Measurements from ENCODE around the gene CLDN7. TPM values are rescaled to one million over a fixed set of nuclear protein-coding genes. Genes with fewer than 3 reads are reported as not detected.

The CLDN7 gene
- polyA plus RNA-seq, 1 donor (not counting 4 experiments of a cell fraction or from before 2014, with no cell fraction given), result 6.3 TPM

- no peak overlapping the region for H3K4me2 ChIP-seq (ENCODE audit: control insufficient read depth, extremely low read depth, insufficient read depth, low read depth, low read length)
- peaks cover 29% of the 10 kb centered on the region for H3K4me1 ChIP-seq (ENCODE audit: control insufficient read depth, extremely low read depth, insufficient read depth, low read length)
- H3K27me3 ChIP-seq (ENCODE audit: control insufficient read depth, extremely low read depth, insufficient read depth, low read length), result no peaks in the 10 kb centered on the region
- no peak overlapping the region for H3K27ac ChIP-seq (ENCODE audit: control insufficient read depth, insufficient read depth, low read length)
- no peak overlapping the region for H3K4me3 ChIP-seq (ENCODE audit: control insufficient read depth in 2 of 3, extremely low read depth in 1 of 3, insufficient read depth in 2 of 3, low read depth in 1 of 3, low read length in 3 of 3)
- H3K36me3 ChIP-seq (ENCODE audit: control insufficient read depth in 2 of 2, extremely low read depth in 1 of 2, insufficient read depth in 2 of 2, low read length in 2 of 2), result peaks cover 47 to 64% of the 10 kb centered on the region in 2 experiments
- H4K20me1 ChIP-seq (ENCODE audit: control insufficient read depth, extremely low read depth, insufficient read depth, low read length), result peaks cover 5% of the 10 kb centered on the region
- TF ChIP-seq, protein P1, sequence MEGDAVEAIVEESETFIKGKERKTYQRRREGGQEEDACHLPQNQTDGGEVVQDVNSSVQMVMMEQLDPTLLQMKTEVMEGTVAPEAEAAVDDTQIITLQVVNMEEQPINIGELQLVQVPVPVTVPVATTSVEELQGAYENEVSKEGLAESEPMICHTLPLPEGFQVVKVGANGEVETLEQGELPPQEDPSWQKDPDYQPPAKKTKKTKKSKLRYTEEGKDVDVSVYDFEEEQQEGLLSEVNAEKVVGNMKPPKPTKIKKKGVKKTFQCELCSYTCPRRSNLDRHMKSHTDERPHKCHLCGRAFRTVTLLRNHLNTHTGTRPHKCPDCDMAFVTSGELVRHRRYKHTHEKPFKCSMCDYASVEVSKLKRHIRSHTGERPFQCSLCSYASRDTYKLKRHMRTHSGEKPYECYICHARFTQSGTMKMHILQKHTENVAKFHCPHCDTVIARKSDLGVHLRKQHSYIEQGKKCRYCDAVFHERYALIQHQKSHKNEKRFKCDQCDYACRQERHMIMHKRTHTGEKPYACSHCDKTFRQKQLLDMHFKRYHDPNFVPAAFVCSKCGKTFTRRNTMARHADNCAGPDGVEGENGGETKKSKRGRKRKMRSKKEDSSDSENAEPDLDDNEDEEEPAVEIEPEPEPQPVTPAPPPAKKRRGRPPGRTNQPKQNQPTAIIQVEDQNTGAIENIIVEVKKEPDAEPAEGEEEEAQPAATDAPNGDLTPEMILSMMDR (optimal IDR thresholded peaks at IDR 0.05 in 1 of 3, IDR thresholded peaks at IDR 0.05 in 1 of 3, conservative IDR thresholded peaks at IDR 0.05 in 1 of 3; ENCODE audit: extremely low read depth in 1 of 3, insufficient read depth in 2 of 3, low read length in 3 of 3), result no peak
- TF ChIP-seq EZH2 (IDR thresholded peaks at IDR 0.05; ENCODE audit: low read length), result no peak
- no peak for FAIRE-seq
- no peak overlapping the region for H2AFZ ChIP-seq (ENCODE audit: control insufficient read depth, low read length)
- H3K79me2 ChIP-seq (ENCODE audit: control insufficient read depth, insufficient read depth, low read length), result peaks cover 18% of the 10 kb centered on the region
- no peaks in the 10 kb centered on the region for H3K9me3 ChIP-seq (ENCODE audit: control insufficient read depth, low read depth, low read length)
- no peak for DNase-seq (ENCODE audit: low read depth, low spot score)
- H3K9ac ChIP-seq (ENCODE audit: control insufficient read depth, extremely low read depth, insufficient read depth, low read length), result no peak overlapping the region
- no peaks in the 10 kb centered on the region for H3K9me1 ChIP-seq (ENCODE audit: control insufficient read depth, extremely low read depth, insufficient read depth, low read length)
- dilution Hi-C loops (cut with MboI; ENCODE audit: extremely low pct_ligation_motif_present, low sequenced_read_pairs), result no loop called here
Observed at GRCh38 chr17:7225711-7226331, 36.5 kb downstream of the CLDN7 start.

GRCh38 chr17:7224661-7225111 is 37.6 kb downstream of the CLDN7 start:
- dilution Hi-C loops (cut with MboI; ENCODE audit: extremely low pct_ligation_motif_present, low sequenced_read_pairs), result no loop called here
- Histone ChIP-seq H3K4me3 (ENCODE audit: control insufficient read depth in 2 of 3, extremely low read depth in 1 of 3, insufficient read depth in 2 of 3, low read depth in 1 of 3, low read length in 3 of 3) (no peak overlapping the region), H3K9me1 (ENCODE audit: control insufficient read depth, extremely low read depth, insufficient read depth, low read length) (no peaks in the 10 kb centered on the region), H3K27ac (ENCODE audit: control insufficient read depth, insufficient read depth, low read length) (no peak overlapping the region), H3K79me2 (ENCODE audit: control insufficient read depth, insufficient read depth, low read length) (peaks cover 12% of the 10 kb centered on the region), H3K27me3 (ENCODE audit: control insufficient read depth, extremely low read depth, insufficient read depth, low read length) (no peaks in the 10 kb centered on the region), H3K4me1 (ENCODE audit: control insufficient read depth, extremely low read depth, insufficient read depth, low read length) (peaks cover 34% of the 10 kb centered on the region), H3K9me3 (ENCODE audit: control insufficient read depth, low read depth, low read length) (no peaks in the 10 kb centered on the region), H3K36me3 (ENCODE audit: control insufficient read depth in 2 of 2, extremely low read depth in 1 of 2, insufficient read depth in 2 of 2, low read length in 2 of 2) (peaks cover 42 to 60% of the 10 kb centered on the region in 2 experiments), H3K4me2 (ENCODE audit: control insufficient read depth, extremely low read depth, insufficient read depth, low read depth, low read length) (no peak overlapping the region), H4K20me1 (ENCODE audit: control insufficient read depth, extremely low read depth, insufficient read depth, low read length) (peaks cover 5% of the 10 kb centered on the region), H2AFZ (ENCODE audit: control insufficient read depth, low read length) (no peak overlapping the region), H3K9ac (ENCODE audit: control insufficient read depth, extremely low read depth, insufficient read depth, low read length) (no peak overlapping the region)
- TF ChIP-seq EZH2 (IDR thresholded peaks at IDR 0.05; ENCODE audit: low read length), result no peak
- TF ChIP-seq, protein P1 (optimal IDR thresholded peaks at IDR 0.05 in 1 of 3, IDR thresholded peaks at IDR 0.05 in 1 of 3, conservative IDR thresholded peaks at IDR 0.05 in 1 of 3; ENCODE audit: extremely low read depth in 1 of 3, insufficient read depth in 2 of 3, low read length in 3 of 3), result no peak
- FAIRE-seq, result no peak
- DNase-seq (ENCODE audit: low read depth, low spot score), result no peak
